Activated naive CD8-positive, alpha-beta T cell treated with anti-CD3 and anti-CD28 coated beads for 36 hours (primary cell): ENCODE data around the gene MAPK6. TPM values are rescaled to one million over a fixed set of nuclear protein-coding genes. Genes with fewer than 3 reads are reported as not detected.
"Not testable (repeated sequence)": the region's sequence is repeated elsewhere in the genome, so short reads cannot be mapped to it uniquely, and the experiment has no call there.

Source experiments
- DNase-seq: peaks from one replicate; pipeline ENCODE4 v3.0.0; 2021
- H3K27ac Mint-ChIP-seq: one replicate; pipeline ENCODE4 v1.8.0; 2022; ENCODE audit warnings: mild to moderate bottlenecking, moderate library complexity, mixed read lengths
- H3K27me3 Mint-ChIP-seq: one replicate; pipeline ENCODE4 v1.8.0; 2022; ENCODE audit warnings: mild to moderate bottlenecking, mixed read lengths
- H3K36me3 Mint-ChIP-seq: one replicate; pipeline ENCODE4 v1.8.0; 2021; ENCODE audit warnings: mild to moderate bottlenecking, mixed read lengths
- H3K4me1 Mint-ChIP-seq: one replicate; pipeline ENCODE4 v1.8.0; 2021; ENCODE audit warnings: mixed read lengths
- H3K4me3 Mint-ChIP-seq: one replicate; pipeline ENCODE4 v1.8.0; 2022; ENCODE audit warnings: mild to moderate bottlenecking, moderate library complexity, mixed read lengths
- H3K9me3 Mint-ChIP-seq: one replicate; pipeline ENCODE4 v1.8.0; 2022; ENCODE audit warnings: mixed read lengths
- total RNA-seq, 2 experiments: library from RNA; stranded (reverse); gene quantifications; one replicate each; pipeline ENCODE4 v1.2.3, GENCODE V29; 2021

MAPK6 gene
- total RNA-seq, 2 experiments from 2014 or later = 52.6 to 53.5 TPM

GRCh38 chr15:52020221-52021085, 1.4 kb downstream of the MAPK6 start:
- Mint-ChIP-seq H3K4me3 (peak overlapping the region; percentile 88), H3K9me3 (no peaks in the 10 kb centered on the region), H3K4me1 (peaks cover 33% of the 10 kb centered on the region), H3K36me3 (peaks cover 9% of the 10 kb centered on the region), H3K27ac (peak overlapping the region; percentile 91), H3K27me3 (peaks cover 4% of the 10 kb centered on the region)
- no peak for DNase-seq

- peak overlapping the region; percentile 88 for H3K4me3 Mint-ChIP-seq
- peak; percentile 65 for DNase-seq
Measured at GRCh38 chr15:52021128-52021671, 2.2 kb downstream of the MAPK6 start.

GRCh38 chr15:52021892-52022540, 3.0 kb downstream of the MAPK6 start:
- H3K4me1 Mint-ChIP-seq = peaks cover 43% of the 10 kb centered on the region
- no peak overlapping the region for H3K4me3 Mint-ChIP-seq
- no peak for DNase-seq
- H3K36me3 Mint-ChIP-seq = peaks cover 9% of the 10 kb centered on the region
- no peak overlapping the region for H3K27ac Mint-ChIP-seq
- H3K9me3 Mint-ChIP-seq = no peaks in the 10 kb centered on the region
- H3K27me3 Mint-ChIP-seq = peaks cover 4% of the 10 kb centered on the region

More at GRCh38 chr15:52021128-52021671, 2.2 kb downstream of the MAPK6 start:
- H3K36me3 Mint-ChIP-seq = peaks cover 9% of the 10 kb centered on the region
- peaks cover 4% of the 10 kb centered on the region for H3K27me3 Mint-ChIP-seq
- H3K4me1 Mint-ChIP-seq = peaks cover 39% of the 10 kb centered on the region
- no peaks in the 10 kb centered on the region for H3K9me3 Mint-ChIP-seq
- H3K27ac Mint-ChIP-seq = peak overlapping the region; percentile 91

GRCh38 chr15:52023169-52023922, 4.3 kb downstream of the MAPK6 start:
- Mint-ChIP-seq H3K27me3 (peaks cover 4% of the 10 kb centered on the region), H3K36me3 (peaks cover 15% of the 10 kb centered on the region), H3K4me3 (no peak overlapping the region), H3K4me1 (peaks cover 37% of the 10 kb centered on the region), H3K27ac (peak overlapping the region; percentile 45), H3K9me3 (no peaks in the 10 kb centered on the region)
- DNase-seq = no peak

GRCh38 chr15:52028431-52029093, 9.5 kb downstream of the MAPK6 start:
- no peaks in the 10 kb centered on the region for H3K27me3 Mint-ChIP-seq
- no peak overlapping the region for H3K27ac Mint-ChIP-seq
- H3K4me1 Mint-ChIP-seq = peaks cover 21% of the 10 kb centered on the region
- H3K36me3 Mint-ChIP-seq = peaks cover 32% of the 10 kb centered on the region
- peaks cover under 1% of the 10 kb centered on the region for H3K9me3 Mint-ChIP-seq
- DNase-seq = no peak
- H3K4me3 Mint-ChIP-seq = no peak overlapping the region

GRCh38 chr15:52030010-52030409, 11.0 kb downstream of the MAPK6 start:
- no peak for DNase-seq
- Mint-ChIP-seq H3K4me3 (no peak overlapping the region), H3K36me3 (peaks cover 46% of the 10 kb centered on the region), H3K27ac (no peak overlapping the region), H3K9me3 (peaks cover 6% of the 10 kb centered on the region), H3K27me3 (no peaks in the 10 kb centered on the region), H3K4me1 (peaks cover 23% of the 10 kb centered on the region)

GRCh38 chr15:52031556-52031955, 12.5 kb downstream of the MAPK6 start:
- no peak for DNase-seq
- Mint-ChIP-seq H3K4me1 (peaks cover 17% of the 10 kb centered on the region), H3K27ac (no peak overlapping the region), H3K9me3 (peaks cover 6% of the 10 kb centered on the region), H3K4me3 (no peak overlapping the region), H3K36me3 (peaks cover 50% of the 10 kb centered on the region), H3K27me3 (no peaks in the 10 kb centered on the region)

GRCh38 chr15:52037889-52038505, 19.0 kb downstream of the MAPK6 start:
- Mint-ChIP-seq H3K27me3 (no peaks in the 10 kb centered on the region), H3K9me3 (peaks cover 6% of the 10 kb centered on the region), H3K4me1 (peaks cover 45% of the 10 kb centered on the region), H3K27ac (no peak overlapping the region), H3K36me3 (peaks cover 42% of the 10 kb centered on the region), H3K4me3 (no peak overlapping the region)
- DNase-seq = no peak

- no peak for DNase-seq
- H3K4me1 Mint-ChIP-seq = peaks cover 45% of the 10 kb centered on the region
- no peak overlapping the region for H3K4me3 Mint-ChIP-seq
- H3K9me3 Mint-ChIP-seq = no peaks in the 10 kb centered on the region
- H3K36me3 Mint-ChIP-seq = peaks cover 21% of the 10 kb centered on the region
- H3K27me3 Mint-ChIP-seq = no peaks in the 10 kb centered on the region
- peak overlapping the region; percentile 3 for H3K27ac Mint-ChIP-seq
Measured at GRCh38 chr15:52039925-52040781, 21.1 kb downstream of the MAPK6 start.

GRCh38 chr15:52042051-52042851, 23.2 kb downstream of the MAPK6 start:
- no peak overlapping the region for H3K27ac Mint-ChIP-seq
- no peak overlapping the region for H3K4me3 Mint-ChIP-seq
- peaks cover 28% of the 10 kb centered on the region for H3K36me3 Mint-ChIP-seq
- no peaks in the 10 kb centered on the region for H3K27me3 Mint-ChIP-seq
- H3K4me1 Mint-ChIP-seq = peaks cover 59% of the 10 kb centered on the region
- H3K9me3 Mint-ChIP-seq = no peaks in the 10 kb centered on the region
- DNase-seq = no peak

- H3K4me3 Mint-ChIP-seq = peak overlapping the region; percentile 43
- H3K27me3 Mint-ChIP-seq, DNase-seq, H3K9me3 Mint-ChIP-seq: not testable (repeated sequence)
- peak overlapping the region; percentile 87 for H3K27ac Mint-ChIP-seq
- peaks cover 39% of the 10 kb centered on the region for H3K36me3 Mint-ChIP-seq
- H3K4me1 Mint-ChIP-seq = peaks cover 29% of the 10 kb centered on the region
Measured at GRCh38 chr15:52045795-52046298, 26.8 kb downstream of the MAPK6 start.

- H3K36me3 Mint-ChIP-seq = peaks cover 39% of the 10 kb centered on the region
- H3K27me3 Mint-ChIP-seq, DNase-seq, H3K9me3 Mint-ChIP-seq, H3K4me3 Mint-ChIP-seq: not testable (repeated sequence)
- peaks cover 27% of the 10 kb centered on the region for H3K4me1 Mint-ChIP-seq
- H3K27ac Mint-ChIP-seq = peak overlapping the region; percentile 87
Measured at GRCh38 chr15:52046552-52046951, 27.5 kb downstream of the MAPK6 start.
